Stimulated activated CD4-positive, alpha-beta T cell treated with anti-CD3 and anti-CD28 coated beads, Interleukin-2, amount 100 ng/mL, for 48 hours (primary cell): ENCODE measurements around the gene MAGEA11.
"Not testable (repeated sequence)": the region's sequence is repeated elsewhere in the genome, so short reads cannot be mapped to it uniquely, and the experiment has no call there.

Experiments
- DNase-seq, 2 donors: peaks; one replicate each; pipeline ENCODE4 v3.0.0-alpha.2; 2020

Gene MAGEA11

GRCh38 chrX:149718757-149719156 lies 6.9 kb downstream of the MAGEA11 start:
- DNase-seq, result no peak

GRCh38 chrX:149720021-149720689 lies 8.3 kb downstream of the MAGEA11 start:
- no peak for DNase-seq

- DNase-seq, result not testable (repeated sequence)
Measured at GRCh38 chrX:149721241-149721640, 9.4 kb downstream of the MAGEA11 start.

GRCh38 chrX:149721778-149722177 lies 9.9 kb downstream of the MAGEA11 start:
- no peak for DNase-seq

- not testable (repeated sequence) for DNase-seq
Measured at GRCh38 chrX:149723583-149724118, 11.8 kb downstream of the MAGEA11 start.

- DNase-seq, result not testable (repeated sequence)
Measured at GRCh38 chrX:149727308-149727707, 15.4 kb downstream of the MAGEA11 start.

- not testable (repeated sequence) for DNase-seq
Measured at GRCh38 chrX:149742269-149742668, 30.4 kb downstream of the MAGEA11 start.

- not testable (repeated sequence) for DNase-seq
Measured at GRCh38 chrX:149746390-149747007, 34.6 kb downstream of the MAGEA11 start.

GRCh38 chrX:149757206-149758067 lies 45.6 kb downstream of the MAGEA11 start:
- DNase-seq, result no peak

- no peak for DNase-seq
Measured at GRCh38 chrX:149758068-149758714, 46.3 kb downstream of the MAGEA11 start.

- DNase-seq, result not testable (repeated sequence)
Measured at GRCh38 chrX:149758715-149759078, 46.8 kb downstream of the MAGEA11 start.

- DNase-seq, result no peak
Measured at GRCh38 chrX:149759824-149760223, 48.0 kb downstream of the MAGEA11 start.

GRCh38 chrX:149760965-149761364 lies 49.1 kb downstream of the MAGEA11 start:
- no peak for DNase-seq

GRCh38 chrX:149761858-149762674 lies 50.2 kb downstream of the MAGEA11 start:
- DNase-seq, result not testable (repeated sequence)

GRCh38 chrX:149762696-149763614 lies 51.1 kb downstream of the MAGEA11 start:
- DNase-seq, result no peak
